ENCODE data around the gene ZNF548. TPM values are rescaled to one million over a fixed set of nuclear protein-coding genes. Genes with fewer than 3 reads are reported as not detected.

The ZNF548 gene
- total RNA-seq, 2 donors from 2014 or later, result 48.2 to 49.1 TPM

GRCh38 chr19:57410877-57411671 is 21.4 kb downstream of the ZNF548 start, which contains the start of gene ZNF17:
ZNF17 (plus strand) TSS chr19:57411161; CDS start chr19:57413616, 2,455 bp downstream.
- peak; percentile 93 for ATAC-seq (ENCODE audit: insufficient number of reproducible peaks, low FRiP score, low read depth)
- H3K4me3 ChIP-seq, result peak within 1 kb of the TSS; percentile 85
- H3K4me1 ChIP-seq (ENCODE audit: control insufficient read depth in 1 of 2, low read depth in 2 of 2), result peaks cover 8 to 16% of the 10 kb centered on the region in 2 donors
- H3K9me3 ChIP-seq, result peaks cover 4% of the 10 kb centered on the region
- H3K36me3 ChIP-seq, result peaks cover 28% of the 10 kb centered on the region
- no peak for TF ChIP-seq CTCF (IDR thresholded peaks at IDR 0.05)
- H3K27ac ChIP-seq, result peak within 1 kb of the TSS; percentile 32 to 42
- DNase-seq (ENCODE audit: low spot score), result peak; percentile 83
- H3K27me3 ChIP-seq (replicated peaks; ENCODE audit: insufficient read depth), result no peaks in the 10 kb centered on the region

GRCh38 chr19:57419439-57419838 is 29.8 kb downstream of the ZNF548 start:
- no peak overlapping the region for H3K27ac ChIP-seq
- DNase-seq (ENCODE audit: low spot score), result no peak
- peaks cover 67% of the 10 kb centered on the region for H3K9me3 ChIP-seq
- ATAC-seq (ENCODE audit: insufficient number of reproducible peaks, low FRiP score, low read depth), result no peak
- H3K27me3 ChIP-seq (replicated peaks; ENCODE audit: insufficient read depth), result no peaks in the 10 kb centered on the region
- H3K36me3 ChIP-seq, result peaks cover 74% of the 10 kb centered on the region
- no peaks in the 10 kb centered on the region for H3K4me1 ChIP-seq (ENCODE audit: control insufficient read depth in 1 of 2, low read depth in 2 of 2)
- TF ChIP-seq CTCF (IDR thresholded peaks at IDR 0.05), result no peak
- H3K4me3 ChIP-seq, result no peak overlapping the region

GRCh38 chr19:57421037-57421436 is 31.4 kb downstream of the ZNF548 start:
- Histone ChIP-seq H3K4me1 (ENCODE audit: control insufficient read depth in 1 of 2, low read depth in 2 of 2) (no peaks in the 10 kb centered on the region), H3K27me3 (replicated peaks; ENCODE audit: insufficient read depth) (no peaks in the 10 kb centered on the region), H3K36me3 (peaks cover 61% of the 10 kb centered on the region), H3K9me3 (peaks cover 73% of the 10 kb centered on the region), H3K27ac (no peak overlapping the region), H3K4me3 (no peak overlapping the region)
- no peak for TF ChIP-seq CTCF (IDR thresholded peaks at IDR 0.05)
- DNase-seq (ENCODE audit: low spot score) (no peak), ATAC-seq (ENCODE audit: insufficient number of reproducible peaks, low FRiP score, low read depth) (no peak)

GRCh38 chr19:57434386-57435061 is 44.9 kb downstream of the ZNF548 start:
- peaks cover 6% of the 10 kb centered on the region for H3K9me3 ChIP-seq
- no peaks in the 10 kb centered on the region for H3K27me3 ChIP-seq (replicated peaks; ENCODE audit: insufficient read depth)
- ATAC-seq (ENCODE audit: insufficient number of reproducible peaks, low FRiP score, low read depth) (no peak), DNase-seq (ENCODE audit: low spot score) (no peak)
- H3K36me3 ChIP-seq, result peaks cover 8% of the 10 kb centered on the region
- H3K4me1 ChIP-seq (ENCODE audit: control insufficient read depth in 1 of 2, low read depth in 2 of 2), result peaks cover 15 to 20% of the 10 kb centered on the region in 2 donors
- H3K27ac ChIP-seq, result no peak overlapping the region
- no peak for TF ChIP-seq CTCF (IDR thresholded peaks at IDR 0.05)
- H3K4me3 ChIP-seq, result peak overlapping the region; percentile 87
